NCI-H446 (cell line): Measurements from ENCODE around the gene GPR108.

Experiments used
- DNase-seq, 2 experiments: peaks; one replicate each; lab custom pipeline; 2025; lab: John Stamatoyannopoulos, UW

Gene GPR108

DNA sequence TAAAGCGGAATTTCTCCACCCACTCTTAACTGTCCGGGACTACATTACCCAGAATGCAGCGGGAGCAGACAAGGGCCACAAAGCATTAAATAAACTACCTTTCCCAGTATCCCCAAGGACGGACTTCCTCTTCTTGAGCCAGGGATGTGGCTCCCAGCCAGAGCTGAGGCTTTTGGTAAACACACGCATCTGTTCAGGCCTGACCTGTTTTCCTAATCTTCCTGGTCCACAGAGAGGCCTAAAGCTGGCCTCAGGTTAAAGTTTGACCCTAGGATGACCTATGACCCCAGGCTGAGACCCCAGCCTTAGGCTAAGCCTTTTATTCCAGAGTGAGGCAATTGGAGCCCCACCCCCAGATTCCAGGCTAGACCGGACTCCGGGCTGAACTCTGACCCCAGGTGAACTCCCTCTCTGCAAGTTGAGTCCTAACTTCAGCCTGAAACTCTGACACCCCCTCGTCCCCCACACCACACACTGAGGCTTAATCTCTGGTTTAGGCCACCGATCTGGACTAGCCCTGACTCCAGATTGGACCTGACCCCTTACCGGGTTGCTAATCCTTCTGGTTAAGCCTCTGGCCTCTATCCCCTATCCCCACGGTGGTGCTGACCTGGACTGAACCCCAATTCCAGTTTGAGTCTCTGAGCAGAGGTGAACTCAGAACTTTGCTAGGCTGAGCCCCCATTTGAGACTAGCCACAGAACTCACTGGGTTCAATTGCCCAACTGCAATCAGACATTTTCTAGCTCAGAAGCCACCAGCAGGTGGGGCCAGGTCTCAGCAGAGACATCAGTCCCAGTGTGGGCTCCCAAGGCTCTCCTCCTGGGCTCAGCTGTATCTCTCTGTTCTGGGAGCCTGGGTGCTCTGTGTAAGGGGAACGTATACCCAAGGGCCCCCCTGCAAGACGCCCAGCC lies 750 bp upstream of the GPR108 start:
- DNase-seq: peak in 1 of 2 experiments; percentile 86

DNA sequence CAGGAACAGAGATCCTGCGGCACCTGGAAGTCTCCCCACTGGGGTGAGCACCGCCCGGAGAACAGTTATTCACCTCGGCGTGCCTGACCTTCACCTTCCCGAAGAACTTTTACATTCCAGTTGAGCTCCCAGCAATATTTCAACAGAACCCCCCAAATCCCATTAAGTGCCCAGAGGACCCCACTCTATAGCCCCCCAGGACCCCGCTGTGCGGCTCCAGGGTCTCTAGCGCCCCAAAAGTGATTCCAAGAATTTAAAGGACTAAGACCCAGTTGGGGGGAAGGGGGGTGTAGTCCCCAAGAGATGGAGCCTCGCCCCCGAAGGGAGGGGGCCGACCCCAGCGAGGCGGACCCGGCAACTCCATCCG lies 480 bp downstream of the GPR108 start:
- no peak for DNase-seq

- DNase-seq: peak in 1 of 2 experiments; percentile 58
These were observed 1.0 kb downstream of the GPR108 start for GRCh38 chr19:6736169-6736916.

DNA sequence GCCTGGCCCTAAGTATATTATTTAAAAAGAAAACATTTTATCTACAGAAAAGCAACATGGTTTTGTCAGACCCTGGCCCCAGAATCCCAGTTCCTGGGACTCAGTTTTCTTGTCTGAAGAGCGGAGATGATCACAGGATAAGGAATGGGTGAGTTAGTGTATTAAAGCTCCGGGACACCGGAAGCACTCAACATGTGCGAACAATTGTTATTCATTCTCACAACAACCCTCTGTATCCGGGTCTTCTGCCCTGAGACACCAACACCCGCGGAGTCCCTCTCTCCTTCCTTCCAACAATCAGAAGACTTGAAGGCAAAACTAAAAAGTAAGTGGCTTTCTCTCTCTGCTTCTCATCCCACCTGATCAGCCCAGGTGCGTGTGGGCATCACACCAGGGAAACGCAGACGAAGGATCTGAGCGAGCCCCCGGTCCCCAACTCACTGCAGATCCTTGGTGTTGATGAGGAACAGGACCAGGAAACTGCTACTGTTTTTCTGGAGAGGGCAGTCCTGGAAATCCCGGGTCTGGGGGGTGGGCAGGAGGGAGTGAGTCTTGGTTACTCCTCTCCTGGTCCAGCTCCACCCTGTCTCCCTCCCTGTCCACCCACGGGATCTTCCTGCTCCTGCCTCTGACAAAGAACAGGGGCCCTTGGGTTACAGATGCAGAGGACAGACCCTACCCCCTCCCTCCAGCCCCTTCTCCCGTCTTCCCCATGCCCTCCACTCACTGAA lies 2.0 kb downstream of the GPR108 start:
- DNase-seq: no peak

DNA sequence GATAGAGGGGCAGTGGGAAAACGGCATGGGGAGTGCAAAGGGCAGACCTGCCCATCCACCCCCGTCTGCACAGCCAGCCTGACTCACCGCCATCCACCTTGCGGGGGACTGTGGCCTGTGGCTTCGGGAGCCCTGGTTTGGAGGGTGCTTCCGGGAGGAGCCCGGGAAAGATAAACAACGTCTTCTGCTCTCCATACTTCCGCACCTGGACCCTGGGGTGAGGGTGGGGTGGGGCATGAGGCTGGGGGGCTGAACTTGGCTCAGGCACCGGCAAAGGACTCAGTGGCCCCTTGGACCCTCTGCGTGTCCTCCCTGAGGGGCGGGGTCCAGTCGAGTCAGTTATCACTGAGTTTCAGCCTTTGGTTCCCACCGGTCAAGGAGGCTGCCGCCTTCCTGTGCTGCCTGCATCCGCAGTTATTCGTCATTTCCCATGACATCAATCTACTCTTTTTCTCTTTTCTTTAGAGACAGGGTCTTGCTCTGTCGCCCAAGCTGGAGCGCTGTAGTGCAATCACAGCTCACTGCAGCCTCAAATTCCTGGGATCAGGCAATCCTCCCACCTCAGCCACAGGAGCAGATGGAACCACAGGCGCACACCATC lies 3.2 kb downstream of the GPR108 start:
- no peak for DNase-seq

DNA sequence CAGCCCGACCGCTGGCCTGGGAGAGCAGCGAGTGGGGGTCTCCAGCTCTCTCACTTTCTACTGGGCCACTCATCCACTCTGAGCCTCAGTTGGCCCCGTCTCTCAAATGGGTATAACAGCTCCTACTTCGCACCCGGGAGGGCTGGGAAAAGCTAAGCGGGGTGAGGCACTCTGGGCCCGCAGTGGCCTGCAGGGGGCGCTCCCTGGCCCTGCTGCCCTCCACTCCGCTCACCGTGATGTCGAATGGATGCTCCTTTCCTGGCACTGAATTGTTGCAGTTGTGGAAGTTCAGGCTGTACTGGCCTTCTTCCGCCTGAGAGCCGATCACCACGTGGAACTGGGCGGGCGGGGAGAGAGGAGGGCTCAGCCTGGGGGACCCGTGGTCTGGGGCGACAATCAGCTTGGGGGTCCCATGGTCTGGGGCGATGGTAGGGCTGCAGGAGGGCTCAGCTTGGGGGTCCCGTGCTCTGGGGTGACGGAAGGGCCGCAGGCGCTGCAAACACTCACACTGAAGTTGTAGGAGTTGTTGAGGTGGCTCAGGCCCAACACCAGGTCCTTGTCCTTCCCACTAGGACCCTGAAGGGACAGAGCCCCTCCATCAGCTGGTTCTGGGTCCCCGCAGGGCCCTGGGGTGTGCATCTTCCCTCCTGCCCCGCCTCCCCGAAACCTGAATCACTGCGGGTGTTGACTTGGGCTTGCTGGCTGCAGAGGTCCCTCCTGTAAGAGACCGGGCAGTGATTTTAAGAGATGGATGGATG lies 3.9 kb downstream of the GPR108 start:
- no peak for DNase-seq

- DNase-seq: no peak
These were observed 4.5 kb downstream of the GPR108 start for GRCh38 chr19:6732803-6733337.

GRCh38 chr19:6731822-6732221 lies 5.6 kb downstream of the GPR108 start:
- DNase-seq: no peak

DNA sequence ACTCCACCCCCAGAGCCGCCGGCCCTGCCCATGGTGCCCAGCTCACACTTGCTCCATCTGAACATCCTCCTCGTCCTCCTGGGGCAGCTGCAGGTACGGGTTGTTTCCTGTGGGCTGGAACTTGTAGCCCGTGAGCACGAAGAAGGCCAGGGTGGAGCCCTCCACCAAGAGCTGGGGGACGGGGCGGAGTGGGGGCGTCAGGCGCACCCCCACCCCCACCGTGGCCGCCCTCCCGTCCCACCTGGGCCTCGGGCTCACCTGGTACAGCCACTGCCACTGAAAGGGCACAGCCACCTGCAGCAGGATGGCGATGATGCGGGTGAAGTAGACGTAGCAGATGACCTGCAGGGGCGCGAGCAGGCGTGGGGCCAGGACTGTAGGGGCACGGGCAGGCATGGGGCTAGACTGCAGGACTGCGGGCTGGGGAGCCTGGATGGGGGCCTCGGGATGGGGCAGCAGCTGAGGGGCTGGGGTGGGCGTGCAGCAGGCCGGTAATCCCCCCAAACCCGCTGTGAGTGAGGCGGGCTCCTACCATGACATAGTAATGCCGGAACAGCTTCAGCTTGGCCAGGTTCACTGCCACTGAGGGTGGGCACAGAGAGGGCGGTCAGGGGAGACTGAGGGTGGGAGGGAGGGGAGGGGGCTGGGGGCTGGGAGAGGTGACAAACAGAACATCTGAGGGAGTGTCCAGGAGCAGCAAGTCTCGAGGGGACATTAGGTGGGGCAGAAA lies 6.3 kb downstream of the GPR108 start:
- DNase-seq: no peak

GRCh38 chr19:6730153-6730804 lies 7.1 kb downstream of the GPR108 start:
- DNase-seq: no peak

GRCh38 chr19:6729573-6730152 lies 7.7 kb downstream of the GPR108 start:
- no peak for DNase-seq

DNA sequence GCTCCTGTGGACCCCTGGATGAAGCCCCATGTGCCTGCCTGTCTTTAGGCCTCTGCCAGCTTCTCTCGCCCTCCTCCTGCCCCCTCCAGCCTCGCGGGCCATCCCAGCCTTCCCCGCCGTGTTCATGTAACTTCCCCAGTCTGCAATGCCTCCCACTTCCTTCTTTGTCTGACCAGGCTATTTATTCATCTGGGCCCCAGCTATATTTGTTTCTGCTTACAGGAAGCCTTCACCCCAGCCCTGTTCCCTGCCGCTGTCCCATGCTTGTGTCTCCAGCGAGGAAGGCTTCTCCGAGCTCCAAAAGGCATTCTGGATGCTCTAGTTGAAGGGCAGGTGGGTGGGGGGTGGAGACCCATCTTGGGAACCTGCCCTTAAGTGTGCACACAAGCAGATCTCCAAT lies 9.0 kb downstream of the GPR108 start:
- DNase-seq: no peak

- DNase-seq: no peak
These were observed 11.7 kb downstream of the GPR108 start for GRCh38 chr19:6725513-6726231.

- no peak for DNase-seq
These were observed 12.5 kb downstream of the GPR108 start for GRCh38 chr19:6724631-6725492.

DNA sequence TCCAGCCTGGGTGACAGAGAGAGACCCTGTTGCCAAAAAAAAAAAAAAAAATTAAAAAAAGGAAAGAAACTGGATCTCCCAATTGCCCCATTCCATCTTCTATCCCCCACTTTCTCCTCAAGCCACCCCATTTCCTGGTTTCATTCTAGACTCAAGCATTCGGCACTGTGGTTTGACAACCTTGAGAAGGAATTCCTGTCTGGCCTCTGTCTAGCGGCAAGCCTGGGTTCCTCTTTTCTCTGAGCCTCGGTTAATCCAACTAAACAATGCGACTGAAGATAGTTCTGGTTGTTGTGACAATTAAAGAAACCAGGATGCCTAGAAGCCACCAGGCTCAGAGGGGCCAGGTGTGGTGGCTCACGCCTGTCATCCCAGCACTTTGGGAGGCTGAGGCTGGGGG lies 13.6 kb downstream of the GPR108 start:
- no peak for DNase-seq

DNA sequence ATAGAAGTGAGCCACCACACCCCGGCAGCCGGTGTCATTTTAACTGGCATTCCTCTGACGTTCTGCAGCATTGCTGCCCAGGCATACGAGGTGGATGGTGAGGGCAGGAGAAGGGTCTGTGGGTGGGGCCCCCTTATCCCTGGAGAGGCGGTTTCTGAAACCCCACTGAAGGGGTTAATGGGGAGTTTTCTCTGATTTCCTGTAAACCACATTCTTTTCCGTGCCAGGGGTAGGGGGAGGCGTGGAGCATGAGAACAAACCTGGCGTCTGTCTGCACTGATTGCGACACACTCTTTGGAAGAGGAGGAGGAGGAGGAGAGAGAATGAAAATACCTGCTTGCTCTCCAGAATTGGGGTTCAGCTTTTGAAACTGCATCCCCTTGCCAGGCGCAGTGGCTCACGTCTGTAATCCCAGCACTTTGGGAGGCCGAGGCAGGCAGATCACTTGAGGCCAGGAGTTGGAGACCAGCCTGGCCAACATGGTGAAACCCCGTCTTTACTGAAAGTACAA lies 14.2 kb downstream of the GPR108 start:
- DNase-seq: no peak

- no peak for DNase-seq
These were observed 15.6 kb downstream of the GPR108 start for GRCh38 chr19:6721773-6722172.

DNA sequence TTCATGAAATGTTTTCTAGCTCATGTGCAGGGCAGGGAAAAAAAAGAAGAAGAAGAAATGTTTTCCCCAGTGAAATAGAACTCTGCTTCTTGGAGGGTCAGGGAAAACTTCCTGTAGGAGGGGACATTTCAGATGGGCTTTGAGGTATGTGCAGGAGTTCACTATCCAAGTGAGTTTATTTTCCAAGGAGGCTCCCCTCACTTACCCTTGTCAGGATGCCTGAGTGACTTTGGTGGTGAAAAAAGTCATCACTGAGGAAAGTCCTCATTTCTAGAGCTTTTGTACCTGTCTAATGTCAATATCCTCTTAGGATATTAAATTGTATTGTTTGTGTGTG lies 16.3 kb downstream of the GPR108 start:
- no peak for DNase-seq
